Stimulated activated naive CD8-positive, alpha-beta T cell treated with anti-CD3 and anti-CD28 coated beads, Interleukin-15, Interleukin-2, amounts not matched to agents 100 ng/mL and 50 ng/mL, for 24 hours (primary cell): ENCODE results near the gene KIFC1.
"Not testable (repeated sequence)": the region's sequence is repeated elsewhere in the genome, so short reads cannot be mapped to it uniquely, and the experiment has no call there.

Experiments
- H3K27ac Mint-ChIP-seq: one replicate; pipeline ENCODE4 v1.8.0; 2021; ENCODE audit warnings: mild to moderate bottlenecking, mixed read lengths
- H3K27me3 Mint-ChIP-seq: one replicate; pipeline ENCODE4 v1.8.0; 2021; ENCODE audit warnings: mixed read lengths
- H3K36me3 Mint-ChIP-seq: one replicate; pipeline ENCODE4 v1.8.0; 2021; ENCODE audit warnings: low read depth, mixed read lengths
- H3K4me1 Mint-ChIP-seq: one replicate; pipeline ENCODE4 v1.8.0; 2021; ENCODE audit warnings: low read depth, mixed read lengths
- H3K4me3 Mint-ChIP-seq: one replicate; pipeline ENCODE4 v1.8.0; 2021; ENCODE audit warnings: mild to moderate bottlenecking, mixed read lengths
- H3K9me3 Mint-ChIP-seq: one replicate; pipeline ENCODE4 v1.8.0; 2021; ENCODE audit warnings: mixed read lengths

The KIFC1 gene

DNA sequence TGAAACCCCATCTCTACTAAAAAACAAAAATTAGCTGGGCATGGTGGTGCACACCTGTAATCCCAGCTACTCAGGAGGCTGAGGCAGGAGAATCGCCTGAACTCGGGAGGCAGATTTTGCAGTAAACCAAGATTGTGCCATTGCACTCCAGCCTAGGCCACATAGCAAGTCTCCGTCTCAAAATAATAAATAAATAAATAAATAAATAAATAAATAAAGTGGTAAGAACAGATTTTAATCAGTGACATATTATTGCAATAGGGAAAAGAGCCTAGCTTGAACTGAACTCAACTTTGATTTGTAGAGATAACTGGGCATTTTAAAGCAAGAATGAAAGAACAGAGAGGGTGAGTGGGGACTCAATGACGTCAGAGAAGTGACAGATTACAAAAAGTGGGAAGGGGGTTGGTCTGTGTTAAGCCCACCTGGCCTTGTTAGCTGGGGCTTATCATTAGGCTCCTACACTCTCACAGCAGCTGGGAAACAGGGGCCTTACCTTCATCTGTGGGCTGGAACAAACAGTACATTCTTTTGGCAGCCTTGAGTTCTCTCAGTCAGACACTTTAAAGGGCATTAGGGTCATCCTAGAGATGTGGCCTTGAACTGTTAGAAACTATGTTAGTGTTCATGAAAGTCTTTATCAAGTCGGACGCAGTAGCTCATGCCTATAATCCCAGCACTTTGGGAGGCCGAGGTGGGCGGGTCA, 24.5 kb upstream of the KIFC1 start:
- Mint-ChIP-seq H3K27me3 (no peaks in the 10 kb centered on the region), H3K9me3 (no peaks in the 10 kb centered on the region), H3K36me3 (no peaks in the 10 kb centered on the region), H3K4me1 (no peaks in the 10 kb centered on the region), H3K4me3 (no peak overlapping the region), H3K27ac (no peak overlapping the region)

DNA sequence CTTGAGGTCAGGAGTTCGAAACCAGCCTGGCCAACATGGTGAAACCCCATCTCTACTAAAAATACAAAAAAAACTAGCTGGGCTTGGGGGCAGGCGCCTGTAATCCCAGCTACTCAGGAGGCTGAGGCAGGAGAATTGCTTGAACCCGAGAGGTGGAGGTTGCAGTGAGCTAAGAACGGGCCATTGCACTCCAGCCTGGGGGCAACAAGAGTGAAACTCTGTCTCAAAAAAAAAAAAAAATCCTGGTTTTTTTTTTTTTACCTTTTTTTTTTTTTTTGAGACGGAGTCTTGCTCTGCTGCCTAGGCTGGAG, 24.0 kb upstream of the KIFC1 start:
- H3K36me3 Mint-ChIP-seq, H3K27me3 Mint-ChIP-seq, H3K4me1 Mint-ChIP-seq: not testable (repeated sequence)

DNA sequence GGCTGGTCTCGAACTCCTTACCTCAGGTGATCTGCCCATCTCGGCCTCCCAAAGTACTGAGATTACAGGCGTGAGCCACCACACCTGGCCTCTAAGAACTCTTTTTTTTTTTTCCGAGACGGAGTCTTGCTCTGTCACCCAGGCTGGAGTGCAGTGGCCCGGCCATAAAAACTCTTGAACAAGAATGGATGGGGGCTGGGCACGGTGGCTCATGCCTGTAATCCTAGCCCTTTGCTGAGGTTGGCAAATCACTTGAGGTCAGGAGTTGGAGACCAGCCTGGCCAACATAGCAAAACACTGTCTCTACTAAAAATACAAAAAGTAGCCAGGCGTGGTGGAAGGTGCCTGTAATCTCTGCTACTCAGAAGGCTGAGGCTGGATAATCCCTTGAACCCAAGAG, 19.7 kb upstream of the KIFC1 start:
- H3K27ac Mint-ChIP-seq, H3K4me3 Mint-ChIP-seq, H3K27me3 Mint-ChIP-seq, H3K36me3 Mint-ChIP-seq, H3K9me3 Mint-ChIP-seq: not testable (repeated sequence)
- H3K4me1 Mint-ChIP-seq = peaks cover 10% of the 10 kb centered on the region

More for the DNA sequence above, 24.0 kb upstream of the KIFC1 start:
- not testable (repeated sequence) for H3K9me3 Mint-ChIP-seq, H3K4me3 Mint-ChIP-seq, H3K27ac Mint-ChIP-seq

DNA sequence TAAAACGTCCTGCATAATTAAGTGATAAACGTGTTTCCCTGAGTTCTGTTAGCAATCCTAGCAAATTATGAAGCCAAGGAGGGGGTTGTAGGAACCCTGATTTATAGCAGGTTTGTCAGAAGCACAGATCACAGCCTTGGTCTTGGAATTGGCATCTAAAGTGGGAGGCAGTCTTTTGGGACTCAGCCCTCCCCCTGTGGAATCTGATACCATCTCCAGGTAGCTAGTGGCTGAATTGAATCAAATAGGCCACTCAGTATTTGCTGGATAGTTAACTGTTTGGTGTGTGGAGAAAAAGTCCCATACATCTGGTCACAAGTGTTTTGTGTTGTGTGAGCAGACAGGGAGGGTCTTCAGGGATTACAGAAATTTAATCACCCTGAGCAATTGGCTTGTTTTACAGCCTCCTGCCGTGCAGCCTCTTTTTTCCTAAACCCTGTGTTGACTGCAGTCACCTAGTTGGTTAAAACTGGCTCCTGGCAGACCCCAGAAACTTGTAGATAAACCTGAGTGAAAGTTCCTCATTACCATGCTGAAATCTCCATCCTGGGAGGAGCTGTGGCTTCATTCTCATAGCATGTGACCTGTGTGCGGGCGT, 19.0 kb upstream of the KIFC1 start:
- Mint-ChIP-seq H3K4me3 (no peak overlapping the region), H3K9me3 (no peaks in the 10 kb centered on the region), H3K36me3 (no peaks in the 10 kb centered on the region), H3K27ac (no peak overlapping the region), H3K4me1 (peaks cover 10% of the 10 kb centered on the region), H3K27me3 (no peaks in the 10 kb centered on the region)

DNA sequence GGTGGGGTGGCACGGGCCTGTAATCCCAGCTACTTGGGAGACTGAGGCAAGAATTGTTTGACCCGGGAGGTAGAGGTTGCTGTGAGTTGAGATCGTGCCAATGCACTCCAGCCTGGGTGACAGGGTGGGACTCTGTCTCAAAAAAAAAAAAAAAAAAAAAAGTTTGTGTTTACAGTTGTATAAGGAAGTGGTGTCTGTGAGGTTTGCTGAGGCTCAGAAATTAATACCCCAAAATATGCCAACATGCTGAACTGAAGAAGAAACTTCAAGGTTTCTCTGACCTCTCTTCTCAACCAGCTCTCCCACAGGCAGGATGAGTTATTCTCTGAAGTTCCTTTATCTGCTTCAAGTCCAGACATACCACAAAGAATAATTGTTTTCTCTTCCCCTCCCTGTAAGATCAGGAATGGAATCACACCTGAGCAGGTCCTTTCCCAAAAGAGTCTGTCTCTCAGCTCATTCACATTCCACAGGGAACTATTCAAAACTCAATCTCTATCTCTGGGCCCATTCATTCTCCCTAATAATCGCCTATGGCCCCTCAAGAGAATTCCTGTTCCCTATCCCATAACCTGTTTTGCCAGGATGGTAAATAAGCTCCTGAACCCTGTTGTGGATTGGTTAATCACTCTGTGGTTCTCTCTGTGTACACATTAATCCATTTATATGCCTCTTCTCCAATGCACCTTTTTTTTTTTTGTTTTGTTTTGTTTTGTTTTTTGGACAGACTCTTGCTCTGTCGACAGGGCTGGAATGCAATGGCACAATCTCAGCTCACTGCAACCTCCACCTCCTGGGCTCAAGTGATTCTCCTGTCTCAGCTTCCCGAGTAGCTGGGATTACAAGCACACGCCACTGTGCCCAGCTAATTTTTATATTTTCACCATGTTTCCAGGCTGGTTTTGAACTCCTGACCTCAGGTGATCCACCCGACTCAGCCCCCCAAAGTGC, 17.4 kb upstream of the KIFC1 start:
- no peaks in the 10 kb centered on the region for H3K9me3 Mint-ChIP-seq
- no peak overlapping the region for H3K4me3 Mint-ChIP-seq
- no peaks in the 10 kb centered on the region for H3K27me3 Mint-ChIP-seq
- no peak overlapping the region for H3K27ac Mint-ChIP-seq
- H3K4me1 Mint-ChIP-seq = peaks cover 10% of the 10 kb centered on the region
- H3K36me3 Mint-ChIP-seq = no peaks in the 10 kb centered on the region

DNA sequence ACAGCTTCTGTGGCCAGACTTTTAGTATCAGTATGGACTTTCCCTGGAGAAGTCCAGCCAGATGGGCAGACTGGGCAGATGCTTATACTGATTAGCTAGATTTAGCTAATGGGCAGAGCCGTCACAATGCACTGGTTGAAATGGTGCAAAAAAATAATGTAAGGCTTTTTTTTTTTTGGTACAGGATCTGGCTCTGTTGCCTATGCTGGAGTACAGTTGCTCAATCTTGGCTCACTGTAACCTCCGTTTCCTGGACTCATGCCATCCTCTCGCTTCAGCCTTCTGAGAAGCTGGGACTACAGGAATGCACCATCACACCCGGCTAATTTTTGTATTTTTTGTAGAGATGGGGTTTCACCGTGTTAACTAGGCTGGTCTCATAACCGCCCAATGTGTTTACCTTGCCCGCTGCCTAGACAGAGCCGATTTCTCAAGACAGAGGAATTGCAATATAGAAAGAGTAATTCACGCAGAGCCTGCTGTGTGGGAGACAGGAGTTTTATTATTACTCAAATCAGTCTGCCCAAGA, 16.4 kb upstream of the KIFC1 start:
- H3K27me3 Mint-ChIP-seq = no peaks in the 10 kb centered on the region
- peaks cover 10% of the 10 kb centered on the region for H3K4me1 Mint-ChIP-seq
- H3K4me3 Mint-ChIP-seq = no peak overlapping the region
- H3K36me3 Mint-ChIP-seq = no peaks in the 10 kb centered on the region
- no peaks in the 10 kb centered on the region for H3K9me3 Mint-ChIP-seq
- no peak overlapping the region for H3K27ac Mint-ChIP-seq

DNA sequence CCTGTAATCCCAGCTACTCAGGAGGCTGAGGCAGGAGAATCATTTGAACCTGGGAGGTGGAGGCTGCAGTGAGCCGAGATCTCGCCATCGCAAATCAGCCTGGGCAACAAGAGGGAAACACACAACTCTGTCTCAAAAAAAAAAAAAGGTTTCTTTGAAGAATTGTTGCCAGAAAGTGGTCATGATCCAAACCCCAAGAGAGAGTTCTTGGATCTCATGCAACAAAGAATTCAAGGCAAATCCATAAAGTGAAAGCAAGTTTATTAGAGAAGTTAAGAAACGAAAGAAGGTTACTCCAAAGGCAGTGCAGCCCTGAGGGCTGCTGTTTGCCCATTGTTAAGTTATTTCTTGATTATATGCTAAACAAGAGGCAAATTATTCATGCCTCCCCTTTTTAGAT, 14.5 kb upstream of the KIFC1 start:
- Mint-ChIP-seq H3K27ac (no peak overlapping the region), H3K4me1 (peaks cover 10% of the 10 kb centered on the region), H3K4me3 (no peak overlapping the region), H3K36me3 (no peaks in the 10 kb centered on the region), H3K27me3 (no peaks in the 10 kb centered on the region), H3K9me3 (no peaks in the 10 kb centered on the region)

DNA sequence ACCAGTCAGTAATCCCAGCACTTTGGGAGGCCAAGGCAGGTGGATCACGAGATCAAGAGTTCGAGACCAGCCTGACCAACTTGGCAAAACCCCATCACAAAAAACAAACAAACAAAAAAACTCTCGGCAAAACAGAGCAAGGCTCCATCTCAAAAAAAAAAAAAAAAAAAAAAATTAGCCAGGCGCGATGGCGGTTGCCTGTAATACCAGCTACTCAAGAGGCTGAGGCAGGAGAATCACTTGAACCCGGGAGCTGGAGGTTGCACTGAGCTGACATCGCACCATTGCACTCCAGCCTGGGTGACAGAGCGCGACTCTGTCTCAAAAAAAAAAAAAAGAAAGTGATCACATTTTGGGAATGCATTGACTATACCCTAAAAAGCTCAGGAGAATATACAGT, 12.4 kb upstream of the KIFC1 start:
- not testable (repeated sequence) for H3K36me3 Mint-ChIP-seq, H3K27me3 Mint-ChIP-seq, H3K27ac Mint-ChIP-seq, H3K4me3 Mint-ChIP-seq, H3K9me3 Mint-ChIP-seq, H3K4me1 Mint-ChIP-seq

DNA sequence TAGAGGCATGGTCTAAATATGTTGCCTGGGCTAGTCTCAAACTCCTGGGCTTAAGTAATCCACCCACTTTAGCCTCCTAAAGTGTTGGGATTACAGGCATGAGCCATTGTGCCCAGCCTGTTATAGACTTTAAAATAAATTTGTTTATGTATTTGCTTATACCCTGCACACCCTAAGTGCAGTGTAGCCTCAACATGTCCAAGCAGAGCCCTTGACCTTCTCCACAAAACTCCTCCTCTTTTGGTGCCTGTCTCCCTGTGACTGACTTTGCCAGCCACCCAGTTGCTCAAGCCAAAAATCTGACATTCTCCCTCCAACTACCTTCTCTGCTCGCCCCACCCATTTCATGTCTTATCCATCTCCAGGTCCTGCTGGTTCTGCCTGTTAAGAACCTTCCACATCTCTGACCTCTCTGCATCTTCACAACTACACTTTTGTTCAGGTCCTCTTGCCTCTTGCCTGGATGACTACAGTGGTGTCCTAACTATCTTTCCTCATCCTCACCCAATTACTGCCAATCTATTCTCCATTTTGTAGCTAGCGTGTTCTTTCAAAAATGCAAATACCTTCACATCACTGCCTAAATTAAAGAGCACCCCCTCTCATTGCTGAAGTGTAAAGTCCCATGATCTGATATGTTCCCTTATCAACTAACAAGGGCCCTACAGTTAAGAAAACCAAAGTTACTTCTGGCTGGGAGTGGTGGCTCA, 11.2 kb upstream of the KIFC1 start:
- peaks cover 4% of the 10 kb centered on the region for H3K4me1 Mint-ChIP-seq
- H3K36me3 Mint-ChIP-seq = no peaks in the 10 kb centered on the region
- no peak overlapping the region for H3K27ac Mint-ChIP-seq
- H3K4me3 Mint-ChIP-seq = no peak overlapping the region
- no peaks in the 10 kb centered on the region for H3K9me3 Mint-ChIP-seq
- H3K27me3 Mint-ChIP-seq = no peaks in the 10 kb centered on the region

DNA sequence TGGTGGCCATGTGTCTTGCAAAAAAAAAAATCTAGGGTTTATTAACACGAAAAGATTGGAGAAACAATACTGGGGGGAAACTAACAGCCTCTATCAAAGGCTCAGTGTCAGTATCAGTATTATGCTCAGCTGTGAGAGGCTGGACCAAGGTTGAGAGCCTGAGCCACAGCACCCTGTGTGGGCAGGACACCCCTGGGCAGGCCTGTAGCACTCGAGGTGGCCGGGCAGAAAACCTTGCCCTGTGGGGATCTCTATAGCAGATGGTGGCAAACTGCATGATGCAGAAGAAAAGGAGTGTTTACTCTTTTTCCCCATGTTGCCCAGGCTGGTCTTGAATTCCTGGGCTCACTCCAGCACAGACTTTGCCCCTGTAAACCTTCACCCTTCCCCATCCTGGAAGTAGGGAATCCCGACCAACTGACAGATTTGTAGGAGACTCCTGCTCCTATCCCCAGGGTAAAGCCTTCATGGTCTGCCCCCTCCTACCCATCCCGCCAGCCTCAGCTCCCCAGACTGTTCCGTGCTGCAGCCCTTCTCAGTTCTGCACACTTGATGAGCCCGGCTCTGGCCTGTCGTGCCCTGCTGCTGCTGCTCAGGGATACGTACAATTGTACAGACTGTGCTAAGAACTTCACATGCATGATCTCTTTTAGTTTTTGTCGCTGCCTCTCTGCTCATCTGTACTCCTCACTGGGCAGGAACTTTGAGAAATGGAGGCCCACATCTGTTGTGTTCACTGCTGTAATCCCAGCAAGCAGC, 8.0 kb upstream of the KIFC1 start:
- Mint-ChIP-seq H3K9me3 (no peaks in the 10 kb centered on the region), H3K36me3 (no peaks in the 10 kb centered on the region), H3K4me1 (no peaks in the 10 kb centered on the region), H3K4me3 (no peak overlapping the region), H3K27ac (no peak overlapping the region), H3K27me3 (no peaks in the 10 kb centered on the region)

DNA sequence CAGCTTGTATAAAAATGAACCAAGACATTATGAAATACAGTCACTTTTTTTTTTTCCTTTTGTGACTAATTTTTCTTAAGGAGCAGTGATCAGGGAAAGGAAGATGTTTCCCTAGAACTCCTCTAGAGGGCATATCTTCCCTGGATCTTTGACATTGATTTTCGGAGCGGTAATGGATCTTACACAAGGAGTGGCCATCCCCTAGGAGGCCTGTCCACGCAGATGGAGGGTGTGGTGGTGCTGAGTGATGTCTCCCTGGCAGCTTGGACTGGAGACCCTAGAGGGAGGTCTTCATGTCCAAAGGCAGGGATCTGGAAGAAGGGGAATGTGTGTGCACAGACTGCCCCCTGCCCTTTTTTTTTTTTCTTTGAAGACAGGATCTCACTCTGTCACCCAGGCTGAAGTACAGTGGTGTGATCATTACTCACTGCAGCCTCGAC, 7.0 kb upstream of the KIFC1 start:
- no peak overlapping the region for H3K27ac Mint-ChIP-seq
- no peaks in the 10 kb centered on the region for H3K36me3 Mint-ChIP-seq
- H3K9me3 Mint-ChIP-seq = no peaks in the 10 kb centered on the region
- H3K27me3 Mint-ChIP-seq = no peaks in the 10 kb centered on the region
- H3K4me3 Mint-ChIP-seq = no peak overlapping the region
- H3K4me1 Mint-ChIP-seq = no peaks in the 10 kb centered on the region

DNA sequence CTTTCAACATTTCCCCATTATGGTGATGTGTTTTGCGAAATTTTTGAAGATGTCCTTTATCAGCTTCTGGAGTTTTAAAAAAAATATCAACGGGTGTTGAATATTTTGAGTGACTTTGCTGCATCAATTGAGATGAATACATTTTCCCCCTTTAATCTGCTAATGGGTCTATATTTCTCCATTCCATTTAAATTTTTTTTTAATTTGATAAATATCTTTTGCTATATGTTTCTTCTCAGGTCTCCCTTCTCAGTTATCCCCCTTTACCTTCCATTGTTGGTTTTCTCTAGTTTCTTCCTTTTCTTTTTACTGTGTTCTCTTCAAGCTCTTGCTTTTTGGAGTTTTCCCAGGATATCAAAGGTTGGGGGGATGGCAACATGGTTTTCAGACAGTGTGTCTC, 1.4 kb upstream of the KIFC1 start:
- Mint-ChIP-seq H3K4me3 (no peak overlapping the region), H3K27ac (peak overlapping the region; percentile 97), H3K4me1 (peaks cover 31% of the 10 kb centered on the region), H3K9me3 (no peaks in the 10 kb centered on the region), H3K36me3 (peaks cover 12% of the 10 kb centered on the region), H3K27me3 (no peaks in the 10 kb centered on the region)

DNA sequence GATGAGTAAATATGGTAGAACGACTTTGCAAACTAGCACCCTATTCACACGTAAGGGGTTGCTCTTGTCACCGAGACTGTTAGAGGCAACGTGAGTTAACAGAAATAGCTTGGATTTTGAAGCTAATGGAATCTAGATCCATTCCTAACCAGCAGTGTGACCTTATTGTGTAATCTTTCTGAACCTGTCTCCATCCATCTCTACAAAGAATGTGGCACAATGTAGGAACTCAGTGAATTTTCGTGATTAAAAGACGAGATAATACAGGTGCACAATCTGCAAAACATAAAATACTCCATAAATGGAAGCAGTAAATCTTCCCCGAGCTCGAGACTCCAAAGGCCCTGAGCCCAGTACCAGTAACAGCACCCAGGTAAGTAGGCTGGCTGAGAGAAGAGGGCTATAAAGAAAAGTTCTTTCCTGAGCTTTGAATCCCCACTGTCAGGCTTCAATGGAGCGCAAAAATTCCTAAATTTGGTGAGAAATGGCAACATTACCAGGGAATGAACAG, 801 bp upstream of the KIFC1 start:
- no peaks in the 10 kb centered on the region for H3K9me3 Mint-ChIP-seq
- H3K4me3 Mint-ChIP-seq = peak overlapping the region; percentile 95
- H3K4me1 Mint-ChIP-seq = peaks cover 33% of the 10 kb centered on the region
- peak overlapping the region; percentile 97 for H3K27ac Mint-ChIP-seq
- peaks cover 16% of the 10 kb centered on the region for H3K36me3 Mint-ChIP-seq
- H3K27me3 Mint-ChIP-seq = no peaks in the 10 kb centered on the region
